Measurements from ENCODE around the gene LAD1. TPM values are rescaled to one million over a fixed set of nuclear protein-coding genes. Genes with fewer than 3 reads are reported as not detected.

Gene LAD1
- total and polyA plus RNA-seq, 7 experiments from 2014 or later: 0.89 TPM; not detected in 6

DNA sequence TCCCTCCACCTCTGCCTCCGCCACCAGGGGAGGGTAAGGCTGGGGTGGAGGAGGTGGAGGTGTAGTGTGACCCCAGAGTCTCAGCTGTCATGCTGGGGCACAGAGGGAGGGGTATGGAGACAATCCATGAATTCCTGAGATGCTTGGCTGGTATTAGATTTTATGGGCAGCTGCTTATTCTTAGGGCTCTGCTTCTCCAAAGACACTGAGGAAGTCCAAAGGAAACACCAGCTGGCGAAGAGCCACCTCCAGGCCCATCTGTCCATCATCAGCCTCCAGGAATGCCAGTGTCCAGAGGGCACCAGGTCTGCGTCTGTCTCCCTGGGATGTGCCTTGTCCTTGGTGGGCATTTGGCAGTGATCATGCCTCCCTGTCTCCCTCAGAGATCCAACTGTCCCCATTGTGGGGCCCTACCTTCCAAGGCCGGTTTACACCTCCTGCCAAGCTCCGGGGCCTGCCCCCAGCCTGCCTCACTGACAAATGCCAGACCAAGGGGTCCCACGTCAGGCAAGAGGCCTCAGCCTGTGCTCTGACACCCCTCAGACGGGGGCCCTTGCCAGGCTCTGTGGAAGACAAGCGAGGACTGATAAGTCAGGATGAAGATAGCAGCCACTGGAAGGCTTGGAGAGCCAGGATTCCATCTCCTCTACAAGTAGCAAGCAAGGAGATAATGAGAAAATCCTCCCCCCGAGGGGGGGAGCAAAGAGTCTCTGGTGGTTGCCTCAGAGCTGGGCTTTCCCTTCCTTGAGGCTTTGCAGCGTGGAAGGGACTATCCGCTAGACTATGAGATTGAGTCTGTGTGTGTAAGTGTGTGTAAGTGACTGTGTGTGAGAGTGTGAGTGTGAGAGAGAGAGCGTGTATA, 20.9 kb upstream of the LAD1 start:
- ATAC-seq: no peak
- H3K4me1 ChIP-seq (ENCODE audit: control insufficient read depth in 2 of 2, insufficient read depth in 2 of 2, low read length in 2 of 2): no peaks in the 10 kb centered on the region
- intact Hi-C loops (cut with micrococcal nuclease): no loop called here
- H3K27me3 Mint-ChIP-seq: peaks cover 0 to 17% (median 8%) of the 10 kb centered on the region in 5 donors
- H3K27ac Mint-ChIP-seq: no peak overlapping the region
- POLR2A ChIA-PET: no interaction called here
- no peaks in the 10 kb centered on the region for H3K36me3 ChIP-seq (ENCODE audit: control insufficient read depth in 2 of 3, insufficient read depth in 3 of 3, low read length in 3 of 3)
- H3K27ac ChIP-seq (ENCODE audit: low read depth, low read length): no peak overlapping the region
- no peak overlapping the region for H3K4me3 ChIP-seq (ENCODE audit: low read length)
- no peak for DNase-seq
- peaks cover 0 to 2% (median 0%) of the 10 kb centered on the region in 11 donors for H3K9me3 Mint-ChIP-seq
- CTCF ChIA-PET: no interaction called here
- no peaks in the 10 kb centered on the region for H3K4me1 Mint-ChIP-seq
- H3K27me3 ChIP-seq (ENCODE audit: control insufficient read depth in 2 of 2, insufficient read depth in 2 of 2, low read length in 2 of 2): no peaks in the 10 kb centered on the region
- H3K36me3 Mint-ChIP-seq: no peaks in the 10 kb centered on the region
- no peaks in the 10 kb centered on the region for H3K9me3 ChIP-seq (ENCODE audit: control insufficient read depth in 2 of 3, low read length in 3 of 3)
- H3K4me3 Mint-ChIP-seq: no peak overlapping the region

DNA sequence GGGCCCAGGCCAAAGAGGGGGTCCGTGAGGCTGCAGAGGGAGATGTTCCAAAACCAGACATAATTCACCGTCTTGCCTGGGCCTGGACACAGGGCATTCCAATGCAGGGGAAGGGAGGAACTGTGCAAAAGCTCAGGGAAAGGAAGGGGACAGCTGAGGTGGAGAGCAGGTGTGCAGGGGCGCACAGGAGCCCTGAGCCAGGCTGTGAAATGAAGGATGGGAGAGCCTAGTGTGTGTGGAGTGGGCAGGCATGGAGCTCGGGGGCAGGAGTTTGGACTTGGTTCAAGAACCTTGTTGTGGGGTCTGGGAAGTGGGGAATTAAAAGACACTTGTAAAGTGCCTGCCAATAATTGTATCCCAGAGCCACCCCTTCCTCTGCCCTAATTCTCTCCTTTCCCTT, 20.1 kb upstream of the LAD1 start:
- H3K27me3 Mint-ChIP-seq: peaks cover 0 to 18% (median 8%) of the 10 kb centered on the region in 5 donors
- H3K27me3 ChIP-seq (ENCODE audit: control insufficient read depth in 2 of 2, insufficient read depth in 2 of 2, low read length in 2 of 2): no peaks in the 10 kb centered on the region
- no peaks in the 10 kb centered on the region for H3K4me1 Mint-ChIP-seq
- no peak overlapping the region for H3K4me3 ChIP-seq (ENCODE audit: low read length)
- H3K4me1 ChIP-seq (ENCODE audit: control insufficient read depth in 2 of 2, insufficient read depth in 2 of 2, low read length in 2 of 2): no peaks in the 10 kb centered on the region
- H3K9me3 ChIP-seq (ENCODE audit: control insufficient read depth in 2 of 3, low read length in 3 of 3): no peaks in the 10 kb centered on the region
- ChIA-PET POLR2A (no interaction called here), CTCF (no interaction called here)
- H3K27ac ChIP-seq (ENCODE audit: low read depth, low read length): no peak overlapping the region
- H3K27ac Mint-ChIP-seq: no peak overlapping the region
- H3K36me3 ChIP-seq (ENCODE audit: control insufficient read depth in 2 of 3, insufficient read depth in 3 of 3, low read length in 3 of 3): no peaks in the 10 kb centered on the region
- no peak for DNase-seq
- no peak for ATAC-seq
- no peaks in the 10 kb centered on the region for H3K36me3 Mint-ChIP-seq
- intact Hi-C loops (cut with micrococcal nuclease): no loop called here
- no peak overlapping the region for H3K4me3 Mint-ChIP-seq
- H3K9me3 Mint-ChIP-seq: peaks cover 0 to 4% (median 0%) of the 10 kb centered on the region in 11 donors

DNA sequence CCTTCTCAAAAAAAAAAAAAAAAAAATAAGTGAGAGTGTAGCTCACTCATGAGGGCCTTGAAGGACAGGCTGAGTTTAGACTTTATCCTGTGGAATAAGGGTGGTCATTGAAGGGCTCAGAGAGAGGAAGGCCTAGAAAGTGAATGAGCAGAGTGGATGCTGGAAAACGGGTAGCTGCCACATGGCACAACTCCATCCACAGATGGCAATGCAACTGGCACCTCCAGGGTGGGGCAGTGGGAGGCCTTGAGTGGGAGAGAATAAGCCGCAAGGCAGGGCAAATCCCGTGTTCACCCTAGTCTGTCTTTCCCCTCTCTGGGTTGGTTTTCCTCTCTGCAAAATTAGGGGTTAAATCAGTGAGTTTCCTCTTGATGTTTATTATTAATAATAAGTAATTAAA, 19.3 kb upstream of the LAD1 start:
- intact Hi-C loops (cut with micrococcal nuclease): no loop called here
- H3K27me3 ChIP-seq (ENCODE audit: control insufficient read depth in 2 of 2, insufficient read depth in 2 of 2, low read length in 2 of 2): no peaks in the 10 kb centered on the region
- H3K27ac ChIP-seq (ENCODE audit: low read depth, low read length): no peak overlapping the region
- no peak overlapping the region for H3K4me3 ChIP-seq (ENCODE audit: low read length)
- no peak overlapping the region for H3K4me3 Mint-ChIP-seq
- H3K4me1 Mint-ChIP-seq: no peaks in the 10 kb centered on the region
- H3K27me3 Mint-ChIP-seq: peaks cover 0 to 18% (median 8%) of the 10 kb centered on the region in 5 donors
- no peaks in the 10 kb centered on the region for H3K9me3 ChIP-seq (ENCODE audit: control insufficient read depth in 2 of 3, low read length in 3 of 3)
- peaks cover 0 to 4% (median 0%) of the 10 kb centered on the region in 11 donors for H3K9me3 Mint-ChIP-seq
- ATAC-seq (no peak), DNase-seq (no peak)
- CTCF ChIA-PET: no interaction called here
- no peak overlapping the region for H3K27ac Mint-ChIP-seq
- no peaks in the 10 kb centered on the region for H3K36me3 ChIP-seq (ENCODE audit: control insufficient read depth in 2 of 3, insufficient read depth in 3 of 3, low read length in 3 of 3)
- POLR2A ChIA-PET: no interaction called here
- no peaks in the 10 kb centered on the region for H3K4me1 ChIP-seq (ENCODE audit: control insufficient read depth in 2 of 2, insufficient read depth in 2 of 2, low read length in 2 of 2)
- no peaks in the 10 kb centered on the region for H3K36me3 Mint-ChIP-seq

- CTCF ChIA-PET: no interaction called here
- no peak for DNase-seq
Measured at GRCh38 chr1:201414051-201414738, 15.1 kb upstream of the LAD1 start.

DNA sequence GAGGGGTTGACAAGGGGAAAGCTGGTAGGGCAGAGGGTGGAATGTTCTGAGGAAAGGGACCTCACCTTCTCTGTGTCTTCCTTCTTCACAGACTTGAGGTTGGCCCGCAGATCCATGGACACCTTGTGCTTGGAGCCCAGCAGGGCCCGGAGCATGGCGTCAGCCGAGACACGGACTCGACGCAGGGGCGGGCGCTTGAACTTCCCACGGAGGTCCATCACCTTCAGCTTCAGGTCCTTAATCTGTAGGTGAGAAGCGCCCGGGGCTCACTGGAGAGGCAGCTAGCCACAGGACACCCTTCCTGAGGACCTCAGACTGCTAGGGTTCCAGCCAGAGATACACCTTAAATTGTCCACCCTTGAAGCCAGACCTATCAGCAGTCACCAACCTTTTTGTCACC, 12.2 kb upstream of the LAD1 start:
- POLR2A ChIA-PET: interaction anchor here (0.8 kb wide), 1 partner anchor 930 kb away, joined by 3 read pairs; the partner anchor contains the start of gene UBE2T
- H3K27ac Mint-ChIP-seq: no peak overlapping the region
- no peaks in the 10 kb centered on the region for H3K36me3 Mint-ChIP-seq
- no peak overlapping the region for H3K4me3 Mint-ChIP-seq
- Histone ChIP-seq H3K9me3 (ENCODE audit: control insufficient read depth in 2 of 3, low read length in 3 of 3) (no peaks in the 10 kb centered on the region), H3K4me1 (ENCODE audit: control insufficient read depth in 2 of 2, insufficient read depth in 2 of 2, low read length in 2 of 2) (no peaks in the 10 kb centered on the region), H3K4me3 (ENCODE audit: low read length) (no peak overlapping the region), H3K27me3 (ENCODE audit: control insufficient read depth in 2 of 2, insufficient read depth in 2 of 2, low read length in 2 of 2) (no peaks in the 10 kb centered on the region), H3K36me3 (ENCODE audit: control insufficient read depth in 2 of 3, insufficient read depth in 3 of 3, low read length in 3 of 3) (no peaks in the 10 kb centered on the region), H3K27ac (ENCODE audit: low read depth, low read length) (no peak overlapping the region)
- CTCF ChIA-PET: no interaction called here
- peaks cover 0 to 4% (median 0%) of the 10 kb centered on the region in 11 donors for H3K9me3 Mint-ChIP-seq
- intact Hi-C loops (cut with micrococcal nuclease): no loop called here
- H3K27me3 Mint-ChIP-seq: peaks cover 0 to 19% (median 0%) of the 10 kb centered on the region in 5 donors
- DNase-seq (no peak), ATAC-seq (no peak)
- H3K4me1 Mint-ChIP-seq: no peaks in the 10 kb centered on the region

More at GRCh38 chr1:201414051-201414738, 15.1 kb upstream of the LAD1 start:
- H3K36me3 Mint-ChIP-seq: no peaks in the 10 kb centered on the region
- Histone ChIP-seq H3K27me3 (ENCODE audit: control insufficient read depth in 2 of 2, insufficient read depth in 2 of 2, low read length in 2 of 2) (no peaks in the 10 kb centered on the region), H3K4me1 (ENCODE audit: control insufficient read depth in 2 of 2, insufficient read depth in 2 of 2, low read length in 2 of 2) (no peaks in the 10 kb centered on the region), H3K4me3 (ENCODE audit: low read length) (no peak overlapping the region), H3K27ac (ENCODE audit: low read depth, low read length) (no peak overlapping the region), H3K36me3 (ENCODE audit: control insufficient read depth in 2 of 3, insufficient read depth in 3 of 3, low read length in 3 of 3) (no peaks in the 10 kb centered on the region), H3K9me3 (ENCODE audit: control insufficient read depth in 2 of 3, low read length in 3 of 3) (no peaks in the 10 kb centered on the region)
- no peaks in the 10 kb centered on the region for H3K4me1 Mint-ChIP-seq
- H3K4me3 Mint-ChIP-seq: no peak overlapping the region
- no peak overlapping the region for H3K27ac Mint-ChIP-seq
- POLR2A ChIA-PET: no interaction called here
- peaks cover 0 to 4% (median 0%) of the 10 kb centered on the region in 11 donors for H3K9me3 Mint-ChIP-seq
- intact Hi-C loops (cut with micrococcal nuclease): no loop called here
- ATAC-seq: no peak
- H3K27me3 Mint-ChIP-seq: peaks cover 0 to 25% (median 6%) of the 10 kb centered on the region in 5 donors

- ATAC-seq (no peak), DNase-seq (no peak)
- H3K36me3 Mint-ChIP-seq: no peaks in the 10 kb centered on the region
- H3K27me3 Mint-ChIP-seq: peaks cover 0 to 15% (median 0%) of the 10 kb centered on the region in 5 donors
- H3K9me3 ChIP-seq (ENCODE audit: control insufficient read depth in 2 of 3, low read length in 3 of 3): no peaks in the 10 kb centered on the region
- no peaks in the 10 kb centered on the region for H3K27me3 ChIP-seq (ENCODE audit: control insufficient read depth in 2 of 2, insufficient read depth in 2 of 2, low read length in 2 of 2)
- H3K4me1 Mint-ChIP-seq: no peaks in the 10 kb centered on the region
- H3K36me3 ChIP-seq (ENCODE audit: control insufficient read depth in 2 of 3, insufficient read depth in 3 of 3, low read length in 3 of 3): no peaks in the 10 kb centered on the region
- no peak overlapping the region for H3K27ac Mint-ChIP-seq
- H3K4me1 ChIP-seq (ENCODE audit: control insufficient read depth in 2 of 2, insufficient read depth in 2 of 2, low read length in 2 of 2): no peaks in the 10 kb centered on the region
- no peak overlapping the region for H3K4me3 Mint-ChIP-seq
- intact Hi-C loops (cut with micrococcal nuclease): loop anchor here in 1 of 2 donors (5.0 kb wide), 1 partner anchor 322 kb away; no protein-coding TSS in a partner anchor
- H3K27ac ChIP-seq (ENCODE audit: low read depth, low read length): no peak overlapping the region
- ChIA-PET POLR2A (no interaction called here), CTCF (interaction anchor here (0.9 kb wide), 1 partner anchor 165 kb away, joined by 3 read pairs; no protein-coding TSS in a partner anchor)
- no peaks in the 10 kb centered on the region for H3K9me3 Mint-ChIP-seq
- no peak overlapping the region for H3K4me3 ChIP-seq (ENCODE audit: low read length)
Measured at GRCh38 chr1:201409440-201409839, 10.3 kb upstream of the LAD1 start.

All from naive thymus-derived CD4-positive, alpha-beta T cell (primary cell).